Measurements from ENCODE around the gene TST.

DNA sequence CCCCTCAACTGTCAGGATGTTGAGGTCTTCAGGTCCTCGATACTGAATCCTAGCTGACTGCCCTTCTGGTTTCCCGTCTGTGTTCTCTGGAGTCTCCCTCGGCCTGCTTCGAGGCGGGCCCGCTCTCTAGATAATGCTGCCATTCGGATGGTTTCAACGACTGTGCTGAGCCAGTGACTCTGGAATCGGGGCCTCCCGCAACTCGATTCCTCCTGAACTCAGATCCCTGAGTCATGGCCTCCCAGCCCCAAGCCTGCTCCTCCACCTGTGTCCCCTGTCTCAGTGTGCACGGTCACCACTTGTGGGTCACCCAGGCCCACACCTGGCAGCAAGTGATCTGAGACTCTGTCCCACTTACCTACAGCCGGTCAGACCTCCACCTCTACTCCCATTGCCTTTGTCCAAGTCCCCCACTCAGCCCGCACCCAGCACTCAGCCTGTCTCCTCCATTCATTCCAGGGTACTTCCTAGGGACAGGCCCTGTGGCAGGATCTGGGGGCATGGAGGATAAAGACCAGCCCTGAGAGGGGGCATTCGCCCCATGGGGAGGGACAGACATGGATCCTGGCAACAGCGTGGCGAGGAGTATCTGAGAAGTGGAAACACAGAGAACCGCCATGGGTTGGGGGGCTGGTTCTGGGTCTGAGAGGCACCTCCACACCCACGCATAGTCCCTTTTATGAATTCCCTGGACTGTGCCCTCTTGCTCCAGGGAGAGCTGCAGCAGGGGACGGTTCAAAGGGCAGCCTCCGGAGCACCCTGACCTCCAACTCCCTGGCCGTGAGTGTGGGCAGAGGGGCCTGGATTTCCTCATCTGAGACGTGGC lies 14.6 kb upstream of the TST start:
- TF ChIP-seq, protein P1, sequence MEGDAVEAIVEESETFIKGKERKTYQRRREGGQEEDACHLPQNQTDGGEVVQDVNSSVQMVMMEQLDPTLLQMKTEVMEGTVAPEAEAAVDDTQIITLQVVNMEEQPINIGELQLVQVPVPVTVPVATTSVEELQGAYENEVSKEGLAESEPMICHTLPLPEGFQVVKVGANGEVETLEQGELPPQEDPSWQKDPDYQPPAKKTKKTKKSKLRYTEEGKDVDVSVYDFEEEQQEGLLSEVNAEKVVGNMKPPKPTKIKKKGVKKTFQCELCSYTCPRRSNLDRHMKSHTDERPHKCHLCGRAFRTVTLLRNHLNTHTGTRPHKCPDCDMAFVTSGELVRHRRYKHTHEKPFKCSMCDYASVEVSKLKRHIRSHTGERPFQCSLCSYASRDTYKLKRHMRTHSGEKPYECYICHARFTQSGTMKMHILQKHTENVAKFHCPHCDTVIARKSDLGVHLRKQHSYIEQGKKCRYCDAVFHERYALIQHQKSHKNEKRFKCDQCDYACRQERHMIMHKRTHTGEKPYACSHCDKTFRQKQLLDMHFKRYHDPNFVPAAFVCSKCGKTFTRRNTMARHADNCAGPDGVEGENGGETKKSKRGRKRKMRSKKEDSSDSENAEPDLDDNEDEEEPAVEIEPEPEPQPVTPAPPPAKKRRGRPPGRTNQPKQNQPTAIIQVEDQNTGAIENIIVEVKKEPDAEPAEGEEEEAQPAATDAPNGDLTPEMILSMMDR (IDR thresholded peaks at IDR 0.05 in 4 of 5, conservative IDR thresholded peaks at IDR 0.05 in 1 of 5), result no peak
- no peak for TF ChIP-seq POLR2A (IDR thresholded peaks at IDR 0.05)

Measured in gastrocnemius medialis (tissue), 4 donors.